Stomach (tissue), 9 donors: ENCODE measurements around the gene ADM. TPM values are rescaled to one million over a fixed set of nuclear protein-coding genes. Genes with fewer than 3 reads are reported as not detected.

Source experiments
- DNase-seq, 2 donors: peaks; one replicate each; pipeline versions ENCODE4 v3.0.0 to v3.0.0-alpha.2; 2013 to 2019
- H3K27ac ChIP-seq, 5 donors: fragments of 200-600 bp in 4 of 5; sonication (generic) in 4 of 5; one replicate each; pipeline ENCODE4 v1.5.1; 2013 to 2019; ENCODE audit warnings: mild to moderate bottlenecking in 1 of 5, moderate library complexity in 1 of 5
- H3K27me3 ChIP-seq, 3 donors: fragments of 200-600 bp; sonication (generic); one replicate each; pipeline ENCODE4 v1.5.1; 2017 to 2019; ENCODE audit warnings: mixed run types in 1 of 3
- H3K36me3 ChIP-seq, 4 donors: fragments of 200-600 bp; sonication (generic); 1 replicate in 3 of 4; 2 replicates in 1 of 4; pipeline ENCODE4 v1.5.1; 2016 to 2019
- H3K4me1 ChIP-seq, 4 donors: fragments of 200-600 bp; sonication (generic); one replicate each; pipeline ENCODE4 v1.5.1; 2016 to 2019
- H3K4me3 ChIP-seq, 4 donors: fragments of 200-600 bp; sonication (generic) in 3 of 4; one replicate each; pipeline ENCODE4 v1.5.1; 2016 to 2019; ENCODE audit warnings: mild to moderate bottlenecking in 1 of 4
- H3K9me3 ChIP-seq, 4 donors: fragments of 200-600 bp; sonication (generic); one replicate each; pipeline ENCODE4 v1.5.1; 2016 to 2019
- CTCF ChIP-seq, 7 experiments: fragments of 450-650 bp in 4 of 7; fragments of 200-600 bp in 3 of 7; sonication (generic) in 3 of 7; IDR thresholded peaks; one replicate each; pipeline ENCODE4 v1.5.1; 2016 to 2019; ENCODE audit warnings: antibody characterized with exemption in 7 of 7, control low read depth in 2 of 7, mild to moderate bottlenecking in 1 of 7
- EP300 ChIP-seq: sonication (generic); formaldehyde crosslinking; IDR thresholded peaks from one replicate; pipeline ENCODE4 v1.6.1; 2017; ENCODE audit warnings: antibody characterized with exemption
- POLR2A ChIP-seq, 4 donors: fragments of 450-650 bp; IDR thresholded peaks; one replicate each; pipeline ENCODE4 v1.6.1; 2016; ENCODE audit warnings: antibody characterized with exemption in 4 of 4, control low read depth in 2 of 4, mild to moderate bottlenecking in 1 of 4, moderate library complexity in 1 of 4
- POLR2AphosphoS5 ChIP-seq, 3 donors: sonication (generic); formaldehyde crosslinking; IDR thresholded peaks; one replicate each; pipeline ENCODE4 v1.6.1; 2016; ENCODE audit warnings: antibody characterized with exemption in 3 of 3
- WGBS, 5 donors: extraction: QIAGEN DNeasy Blood & Tissue Kit in 3 of 5; methylation state at CpG; one replicate each; pipeline versions ENCODE4 v1.1.5 to v1.1.7; 2013 to 2018; 5-methylcytosine and 5-hydroxymethylcytosine counted together
- intact Hi-C: fragments of 100-400 bp; cut with DNase I; formaldehyde crosslinking; loops from one replicate; pipeline ENCODE4 v1.15.1; 2023; ENCODE audit warnings: low total_unique reads
- polyA plus RNA-seq, 3 donors: library from polyadenylated mRNA; stranded (reverse); fragments of 200-250 nt; gene quantifications; one replicate each; pipeline ENCODE4 v1.2.3, GENCODE V29; 2013
- total RNA-seq, 5 donors: library from RNA; depleted of rRNA; stranded (reverse); fragments of >200 nt; gene quantifications; one replicate each; pipeline versions ENCODE4 v1.1.0 to v1.2.3, GENCODE V29; 2014 to 2016
- donor health status: healthy with polysubstance abuse.
- donor health status: Bipolar disorder and iron deficiency.
- donor health status: healthy.

Gene ADM
- total and polyA plus RNA-seq, 8 donors = 14.3 to 144 (median 35.1) TPM

- DNase-seq = no peak
- peak overlapping the region in 4 of 5 donors; percentile 95 to 100 (median 98) for H3K27ac ChIP-seq
- intact Hi-C loops = no loop called here
- TF ChIP-seq POLR2A (IDR thresholded peaks at IDR 0.05) (no peak), EP300 (no peak), POLR2AphosphoS5 (IDR thresholded peaks at IDR 0.05) (no peak), CTCF (IDR thresholded peaks at IDR 0.05) (no peak)
- H3K4me3 ChIP-seq = peak overlapping the region; percentile 81 to 98 (median 96)
- no peaks in the 10 kb centered on the region for H3K36me3 ChIP-seq
- H3K27me3 ChIP-seq = no peaks in the 10 kb centered on the region
- 42 to 53% (median 48%) methylated on average over 10 of the region's 10 CpGs for WGBS, 5 donors
- no peaks in the 10 kb centered on the region for H3K9me3 ChIP-seq
- H3K4me1 ChIP-seq = peaks cover 26 to 46% (median 35%) of the 10 kb centered on the region in 4 donors
Observed at GRCh38 chr11:10295064-10295901, 9.6 kb upstream of the ADM start.

- no peak overlapping the region for H3K27ac ChIP-seq
- no peaks in the 10 kb centered on the region for H3K27me3 ChIP-seq
- WGBS, 5 donors = 74 to 86% (median 76%) methylated on average over 5 of the region's 5 CpGs
- TF ChIP-seq POLR2AphosphoS5 (IDR thresholded peaks at IDR 0.05) = no peak
- TF ChIP-seq CTCF (IDR thresholded peaks at IDR 0.05) = no peak
- TF ChIP-seq EP300 = no peak
- no peak for TF ChIP-seq POLR2A (IDR thresholded peaks at IDR 0.05)
- H3K36me3 ChIP-seq = no peaks in the 10 kb centered on the region
- H3K9me3 ChIP-seq = no peaks in the 10 kb centered on the region
- peaks cover 3 to 28% (median 15%) of the 10 kb centered on the region in 4 donors for H3K4me1 ChIP-seq
- H3K4me3 ChIP-seq = no peak overlapping the region
- intact Hi-C loops = no loop called here
- no peak for DNase-seq
Observed at GRCh38 chr11:10298342-10298741, 6.5 kb upstream of the ADM start.

DNA sequence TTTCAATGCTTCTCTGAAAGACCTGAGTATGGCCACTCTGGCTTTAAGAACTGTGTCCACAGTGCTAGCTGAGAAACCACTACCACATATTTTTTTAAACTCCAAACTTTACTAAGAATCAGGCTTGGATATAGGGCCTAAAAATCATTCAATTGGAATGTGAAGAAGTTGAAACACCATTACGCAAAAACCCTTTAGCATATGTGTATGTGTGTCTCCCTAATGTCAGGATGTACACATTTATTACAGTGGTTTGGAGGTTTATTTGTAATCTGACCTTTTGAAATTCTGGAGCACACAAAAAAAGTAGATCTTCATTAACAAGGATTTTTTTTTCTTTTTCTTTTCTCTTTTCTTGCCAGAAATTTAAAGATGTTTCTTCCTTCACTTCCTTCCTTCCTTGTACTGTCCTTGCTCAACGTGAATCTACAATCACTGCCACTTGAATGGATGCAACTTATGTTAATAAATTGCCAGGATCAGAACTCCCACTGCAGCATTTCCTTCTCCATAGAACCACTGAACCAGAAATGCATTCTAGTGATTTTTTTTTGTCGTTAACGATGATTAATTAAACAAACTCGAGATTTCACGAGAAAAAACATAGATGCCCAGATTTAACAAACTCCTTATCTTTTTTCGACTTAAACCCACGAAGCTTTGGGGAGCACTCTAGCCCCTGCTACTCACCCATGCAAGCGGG, 3.1 kb upstream of the ADM start:
- Histone ChIP-seq H3K27ac (peak overlapping the region; percentile 90 to 97 (median 92)), H3K4me3 (peak overlapping the region; percentile 73 to 80 (median 74))

More for the DNA sequence above, 3.1 kb upstream of the ADM start:
- TF ChIP-seq POLR2AphosphoS5 (IDR thresholded peaks at IDR 0.05) (no peak), CTCF (IDR thresholded peaks at IDR 0.05) (no peak), EP300 (no peak), POLR2A (IDR thresholded peaks at IDR 0.05) (no peak)
- Histone ChIP-seq H3K27me3 (peaks cover 0 to 15% (median 6%) of the 10 kb centered on the region in 3 donors), H3K36me3 (no peaks in the 10 kb centered on the region), H3K4me1 (peaks cover 20 to 45% (median 39%) of the 10 kb centered on the region in 4 donors), H3K9me3 (no peaks in the 10 kb centered on the region)
- 18 to 33% (median 29%) methylated on average over 9 of the region's 9 CpGs for WGBS, 5 donors
- intact Hi-C loops = no loop called here
- DNase-seq = no peak
